Bronchial epithelial cell (primary cell): ENCODE data around the gene ABT1. TPM values are rescaled to one million over a fixed set of nuclear protein-coding genes. Genes with fewer than 3 reads are reported as not detected.
A peak's percentile ranks its signal among the peaks of the same experiment; 100 is the strongest.

ENCODE experiments used
- DNase-seq: peaks from one replicate; pipeline ENCODE4 v3.0.0-alpha.2; 2010; ENCODE audit warnings: low read depth
- FAIRE-seq: peaks from 2 replicates; lab custom pipeline; 2011; peaks lifted over from hg19 to GRCh38; lab: Jason Lieb, UNC
- H3K27me3 ChIP-seq: 2 replicates; pipeline ENCODE4 v1.5.1; 2011; ENCODE audit warnings: low read length; ENCODE audit not compliant: control insufficient read depth, insufficient read depth
- H3K36me3 ChIP-seq: 2 replicates; pipeline ENCODE4 v1.5.1; 2011; ENCODE audit warnings: low read length; ENCODE audit not compliant: control insufficient read depth, insufficient read depth
- H3K4me3 ChIP-seq: 2 replicates; pipeline ENCODE4 v1.5.1; 2011; ENCODE audit warnings: mild to moderate bottlenecking, low read depth, low read length, control low read depth
- CTCF ChIP-seq: IDR thresholded peaks from 2 replicates; pipeline ENCODE4 v1.5.1; 2011; ENCODE audit warnings: mild to moderate bottlenecking, moderate library complexity, low read length, control low read depth, inconsistent platforms; ENCODE audit not compliant: insufficient read depth, severe bottlenecking
- total RNA-seq: library from RNA; depleted of rRNA; stranded (reverse); fragments of >200 nt; gene quantifications from 2 replicates; pipeline ENCODE4 v1.2.1, GENCODE V29; 2014

The ABT1 gene
- total RNA-seq, 1 donor from 2014 or later, result 16.8 TPM

- DNase-seq (no peak), FAIRE-seq (no peak)
- H3K4me3 ChIP-seq, result peak overlapping the region; percentile 98
- no peak for TF ChIP-seq CTCF
- H3K27me3 ChIP-seq, result no peaks in the 10 kb centered on the region
- peaks cover 5% of the 10 kb centered on the region for H3K36me3 ChIP-seq
Observed at GRCh38 chr6:26597821-26598220, 1.1 kb downstream of the ABT1 start.

GRCh38 chr6:26598267-26598666 is 1.5 kb downstream of the ABT1 start:
- Histone ChIP-seq H3K27me3 (no peaks in the 10 kb centered on the region), H3K4me3 (no peak overlapping the region), H3K36me3 (peaks cover 5% of the 10 kb centered on the region)
- DNase-seq (no peak), FAIRE-seq (no peak)
- TF ChIP-seq CTCF, result no peak

- FAIRE-seq, result no peak
- no peak for TF ChIP-seq CTCF
- Histone ChIP-seq H3K27me3 (no peaks in the 10 kb centered on the region), H3K36me3 (peaks cover 5% of the 10 kb centered on the region), H3K4me3 (no peak overlapping the region)
- no peak for DNase-seq
Observed at GRCh38 chr6:26599134-26599533, 2.4 kb downstream of the ABT1 start.

GRCh38 chr6:26599591-26599990 is 2.8 kb downstream of the ABT1 start:
- TF ChIP-seq CTCF, result no peak
- H3K4me3 ChIP-seq, result no peak overlapping the region
- no peak for FAIRE-seq
- peaks cover 5% of the 10 kb centered on the region for H3K36me3 ChIP-seq
- DNase-seq, result no peak
- no peaks in the 10 kb centered on the region for H3K27me3 ChIP-seq

- Histone ChIP-seq H3K36me3 (peaks cover 5% of the 10 kb centered on the region), H3K27me3 (no peaks in the 10 kb centered on the region), H3K4me3 (no peak overlapping the region)
- FAIRE-seq, result no peak
- TF ChIP-seq CTCF, result no peak
- DNase-seq, result no peak
Observed at GRCh38 chr6:26600759-26601158, 4.0 kb downstream of the ABT1 start.

- no peak for TF ChIP-seq CTCF
- Histone ChIP-seq H3K27me3 (no peaks in the 10 kb centered on the region), H3K4me3 (no peak overlapping the region), H3K36me3 (peaks cover 5% of the 10 kb centered on the region)
- FAIRE-seq (no peak), DNase-seq (no peak)
Observed at GRCh38 chr6:26602262-26602661, 5.5 kb downstream of the ABT1 start.
